CD1c-positive myeloid dendritic cell (primary cell): ENCODE data around the gene ACSBG1.
A peak's percentile ranks its signal among the peaks of the same experiment; 100 is the strongest.

Experiments
- DNase-seq: peaks from one replicate; pipeline ENCODE4 v3.0.0-alpha.2; 2016; ENCODE audit errors: extremely low spot score

The ACSBG1 gene, protein sequence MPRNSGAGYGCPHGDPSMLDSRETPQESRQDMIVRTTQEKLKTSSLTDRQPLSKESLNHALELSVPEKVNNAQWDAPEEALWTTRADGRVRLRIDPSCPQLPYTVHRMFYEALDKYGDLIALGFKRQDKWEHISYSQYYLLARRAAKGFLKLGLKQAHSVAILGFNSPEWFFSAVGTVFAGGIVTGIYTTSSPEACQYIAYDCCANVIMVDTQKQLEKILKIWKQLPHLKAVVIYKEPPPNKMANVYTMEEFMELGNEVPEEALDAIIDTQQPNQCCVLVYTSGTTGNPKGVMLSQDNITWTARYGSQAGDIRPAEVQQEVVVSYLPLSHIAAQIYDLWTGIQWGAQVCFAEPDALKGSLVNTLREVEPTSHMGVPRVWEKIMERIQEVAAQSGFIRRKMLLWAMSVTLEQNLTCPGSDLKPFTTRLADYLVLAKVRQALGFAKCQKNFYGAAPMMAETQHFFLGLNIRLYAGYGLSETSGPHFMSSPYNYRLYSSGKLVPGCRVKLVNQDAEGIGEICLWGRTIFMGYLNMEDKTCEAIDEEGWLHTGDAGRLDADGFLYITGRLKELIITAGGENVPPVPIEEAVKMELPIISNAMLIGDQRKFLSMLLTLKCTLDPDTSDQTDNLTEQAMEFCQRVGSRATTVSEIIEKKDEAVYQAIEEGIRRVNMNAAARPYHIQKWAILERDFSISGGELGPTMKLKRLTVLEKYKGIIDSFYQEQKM

GRCh38 chr15:78234515-78235040 is at the start of gene ACSBG1:
Gene ACSBG1, minus strand, starts transcription at chr15:78234565. Its CDS starts 64 bp downstream, at chr15:78234501.
- DNase-seq: no peak

GRCh38 chr15:78282324-78282723 is 48.0 kb upstream of the ACSBG1 start:
- no peak for DNase-seq

DNA sequence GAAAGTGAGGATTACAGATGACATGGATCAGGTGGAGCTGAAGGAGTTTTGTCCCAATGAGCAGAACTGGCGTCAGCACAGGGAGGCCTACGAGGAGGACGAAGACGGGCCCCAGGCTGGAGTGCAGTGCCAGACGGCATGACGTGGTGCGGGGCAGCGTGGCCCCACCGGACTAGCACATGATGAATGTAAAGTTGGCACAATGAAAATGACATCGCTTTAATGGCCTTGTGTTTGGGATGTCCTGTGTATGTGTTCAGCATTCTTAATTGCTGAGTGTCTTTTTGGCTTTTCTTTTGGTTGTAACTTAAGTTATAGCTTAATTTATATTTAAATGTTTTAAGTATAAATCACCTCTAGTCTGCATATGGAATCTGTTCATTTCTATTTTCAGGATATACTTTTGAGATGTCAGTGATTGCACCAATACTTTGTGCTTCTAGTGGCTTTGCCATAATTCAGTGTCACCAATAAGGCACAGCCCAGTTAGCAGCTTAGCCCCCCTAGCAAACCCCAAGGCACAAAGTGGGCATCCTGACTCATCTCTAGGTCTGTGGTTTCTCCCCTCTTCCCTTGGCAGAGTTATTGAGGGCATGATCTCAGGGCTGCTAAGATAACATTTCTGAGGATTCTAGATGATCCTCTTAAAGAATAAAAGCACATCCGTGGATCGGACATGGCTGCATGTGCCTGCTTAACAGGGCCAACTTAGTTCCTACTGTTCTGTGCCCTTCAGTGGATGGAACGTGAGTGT is 46.1 kb upstream of the ACSBG1 start:
- DNase-seq: no peak

GRCh38 chr15:78276064-78276943 is 41.9 kb upstream of the ACSBG1 start:
- no peak for DNase-seq

DNA sequence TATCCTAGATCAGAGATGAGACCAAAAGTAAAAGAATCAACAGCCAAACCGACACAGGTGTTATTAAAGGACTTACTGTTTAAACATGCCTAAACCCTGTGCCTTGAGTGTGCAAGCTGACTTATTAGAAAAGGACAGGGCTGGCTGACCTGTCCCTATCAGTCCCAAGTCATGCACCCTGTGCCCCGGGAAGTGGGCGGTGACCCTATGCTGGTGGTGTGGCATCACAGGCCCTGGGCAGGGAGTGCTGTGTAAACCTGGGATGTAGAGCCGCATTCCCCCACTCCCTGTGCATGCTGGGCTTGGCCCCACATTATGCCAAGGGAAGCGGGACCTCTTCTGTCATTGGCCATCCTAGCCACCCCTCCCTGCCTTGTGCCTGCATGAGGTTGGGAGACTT is 40.6 kb upstream of the ACSBG1 start:
- DNase-seq: no peak

DNA sequence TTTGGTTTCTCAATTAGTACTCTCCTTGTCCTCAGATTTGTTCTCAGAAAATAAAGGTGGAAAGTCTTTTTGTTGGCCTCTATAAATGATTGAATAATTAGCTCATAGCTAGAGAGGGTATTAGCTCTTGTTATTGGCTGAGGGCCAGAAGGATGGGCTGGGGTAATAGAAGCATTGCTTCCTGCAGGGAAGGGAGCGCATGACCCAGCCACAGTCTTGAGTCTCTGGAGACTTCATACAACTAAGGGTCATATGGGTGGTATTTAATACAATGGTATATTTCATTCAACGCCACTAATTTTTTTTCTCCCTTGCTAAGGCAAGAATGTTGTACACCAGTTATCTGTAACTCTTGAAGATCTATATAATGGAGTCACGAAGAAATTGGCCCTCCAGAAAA is 38.4 kb upstream of the ACSBG1 start:
- no peak for DNase-seq

- no peak for DNase-seq
Measured at GRCh38 chr15:78272316-78272715, 38.0 kb upstream of the ACSBG1 start.

DNA sequence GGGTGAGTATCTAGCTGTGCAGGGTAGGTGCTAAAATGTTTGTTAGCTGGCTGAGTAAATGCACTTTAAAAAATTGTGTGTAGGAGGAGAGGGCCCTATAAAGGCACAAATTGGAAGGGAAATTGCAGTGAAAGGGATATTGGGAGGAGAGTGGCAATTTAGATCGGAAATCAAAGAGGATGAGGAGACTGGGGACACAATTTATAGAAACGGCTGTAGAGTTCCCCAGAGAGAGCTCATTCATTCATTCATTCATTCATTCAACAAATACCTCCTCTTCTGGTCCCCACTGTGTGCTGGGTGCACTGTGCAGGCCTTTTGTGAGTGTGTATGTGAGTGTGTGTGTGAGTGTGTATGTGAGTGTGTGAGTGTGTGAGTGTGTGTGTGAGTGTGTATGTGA is 32.4 kb upstream of the ACSBG1 start:
- no peak for DNase-seq

- no peak for DNase-seq
Measured at GRCh38 chr15:78266229-78266628, 31.9 kb upstream of the ACSBG1 start.

GRCh38 chr15:78265752-78266224 is 31.4 kb upstream of the ACSBG1 start:
- DNase-seq: no peak

DNA sequence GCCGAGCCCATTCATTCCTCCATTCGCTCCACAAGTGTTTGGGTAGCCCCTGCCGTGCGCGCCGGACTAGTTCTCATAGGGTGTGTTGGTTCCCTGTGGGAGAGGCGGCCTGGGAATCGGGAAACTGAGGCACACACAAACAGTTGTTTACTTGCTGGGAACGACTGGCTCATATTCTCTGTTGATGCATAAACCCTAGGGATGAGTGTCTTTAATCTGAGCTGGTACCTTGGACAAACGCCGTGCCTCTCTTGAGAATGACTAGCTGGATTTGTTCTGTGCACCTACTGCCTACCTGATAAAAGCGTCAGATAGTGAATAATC is 30.7 kb upstream of the ACSBG1 start:
- no peak for DNase-seq

DNA sequence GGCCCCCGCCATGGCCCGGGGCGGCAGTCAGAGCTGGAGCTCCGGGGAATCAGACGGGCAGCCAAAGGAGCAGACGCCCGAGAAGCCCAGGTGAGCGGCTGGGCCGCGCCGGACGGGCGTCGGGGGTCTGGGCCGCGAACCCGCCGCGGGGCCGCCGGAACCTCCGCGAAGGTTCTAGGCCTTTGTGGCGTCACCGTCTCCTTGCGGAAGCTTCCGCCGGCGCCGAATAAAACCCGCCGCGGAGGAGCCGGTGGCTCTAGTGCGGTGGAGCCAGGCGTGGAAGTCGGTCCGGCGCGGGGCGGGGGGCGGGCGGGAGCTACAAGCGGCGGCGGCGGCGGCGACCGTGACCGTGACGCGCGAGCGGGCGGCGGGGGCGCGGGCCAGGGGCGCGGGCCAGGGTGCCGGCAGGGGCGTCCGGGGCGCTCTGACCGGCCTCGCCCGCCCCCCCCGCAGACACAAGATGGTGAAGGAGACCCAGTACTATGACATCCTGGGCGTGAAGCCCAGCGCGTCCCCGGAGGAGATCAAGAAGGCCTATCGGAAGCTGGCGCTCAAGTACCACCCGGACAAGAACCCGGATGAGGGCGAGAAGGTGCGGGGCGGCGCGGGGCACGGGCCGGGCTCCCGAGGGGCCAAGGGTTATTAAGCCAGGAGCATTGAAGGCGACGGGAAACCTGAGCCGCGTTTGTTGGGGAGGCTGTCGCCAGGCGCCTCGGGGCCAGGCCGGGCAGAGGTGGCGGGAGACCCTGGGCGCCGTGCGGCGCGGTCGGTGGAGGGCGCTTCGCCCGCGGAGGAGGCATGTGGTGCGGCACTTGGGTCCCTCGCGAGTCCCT is 30.2 kb upstream of the ACSBG1 start, which contains the start of gene DNAJA4:
Gene DNAJA4 (plus strand): TSS at position 259 of the 833 bp plus-strand sequence. CDS start 202 bp downstream, at position 461.
- peak; percentile 61 for DNase-seq

DNA sequence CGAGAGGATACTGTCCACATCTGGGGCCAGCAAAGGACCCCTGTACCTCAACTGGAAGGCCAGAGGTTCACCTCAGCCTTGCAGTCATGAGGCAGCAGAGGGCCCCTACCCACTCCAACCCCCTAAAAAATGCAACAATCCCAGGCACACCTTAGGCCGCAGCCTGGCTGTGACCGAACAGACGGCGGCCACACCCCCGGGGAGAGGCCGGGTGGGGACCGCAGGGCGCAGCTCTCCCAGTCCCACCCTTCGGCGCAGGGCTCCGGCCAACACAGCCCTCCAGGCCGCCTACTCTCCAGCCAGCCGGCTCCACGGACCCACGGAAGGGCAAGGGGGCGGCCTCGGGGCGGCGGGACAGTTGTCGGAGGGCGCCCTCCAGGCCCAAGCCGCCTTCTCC is 29.5 kb upstream of the ACSBG1 start:
- DNase-seq: no peak

DNA sequence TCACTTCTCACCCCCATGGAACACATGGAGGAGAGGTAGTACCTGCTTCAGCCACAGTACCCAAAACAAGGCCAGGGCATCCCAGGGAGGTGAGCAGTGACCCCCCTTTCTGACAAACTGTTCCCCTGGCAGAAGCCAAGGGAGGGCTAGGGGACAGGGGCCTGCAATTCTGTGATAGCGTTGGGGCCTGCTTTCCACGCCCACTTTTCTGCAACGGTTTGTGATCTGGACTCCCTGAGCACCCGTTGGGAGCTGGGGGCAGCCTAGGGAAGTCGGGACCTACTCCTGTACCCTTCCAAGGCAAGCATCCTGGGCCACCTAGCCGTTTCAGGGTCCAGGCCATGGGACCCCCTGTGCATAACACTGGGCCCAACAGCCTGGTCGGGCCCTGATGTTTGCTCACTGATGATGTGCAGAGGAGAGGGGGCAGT is 29.0 kb upstream of the ACSBG1 start:
- DNase-seq: no peak

DNA sequence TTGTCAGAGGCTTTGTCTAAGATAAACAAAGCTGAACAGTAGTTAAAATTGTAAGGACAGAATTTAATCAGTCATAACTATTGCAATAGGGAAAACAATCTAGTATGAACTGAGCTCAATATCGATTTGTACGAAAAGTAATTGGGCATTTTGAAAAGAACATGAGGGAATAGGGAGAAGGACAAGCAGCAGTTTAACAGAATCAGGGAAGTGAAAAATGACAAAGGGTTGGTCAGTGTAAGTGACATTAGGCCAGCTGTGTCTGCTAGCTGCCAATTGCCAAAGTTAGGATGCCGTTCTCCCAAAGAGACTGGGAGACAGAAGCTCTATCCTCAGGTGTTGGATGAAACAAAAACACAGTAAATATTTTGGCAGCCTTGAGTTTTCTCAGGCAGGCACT is 26.7 kb upstream of the ACSBG1 start:
- no peak for DNase-seq

- no peak for DNase-seq
Measured at GRCh38 chr15:78260489-78260888, 26.1 kb upstream of the ACSBG1 start.

DNA sequence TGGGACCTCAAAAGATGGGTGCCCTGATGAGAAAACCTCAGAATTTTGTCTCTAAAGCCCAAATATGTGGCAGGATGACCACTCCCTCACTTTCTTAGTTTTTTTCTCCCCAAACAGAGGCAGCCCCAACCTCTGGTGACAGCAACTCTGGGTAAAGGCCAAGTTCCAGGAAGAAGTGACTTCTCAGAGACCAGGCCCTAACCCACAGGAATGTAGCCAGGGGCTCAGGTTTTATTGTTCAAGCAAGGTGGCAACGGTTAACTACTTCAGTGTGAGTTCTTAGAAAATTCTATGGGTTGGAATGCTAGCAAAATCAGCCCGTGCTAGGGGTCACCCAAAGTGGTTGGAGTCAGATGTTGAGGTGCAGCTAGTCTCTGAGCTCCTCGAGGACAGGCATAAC is 24.9 kb upstream of the ACSBG1 start:
- DNase-seq: no peak

DNA sequence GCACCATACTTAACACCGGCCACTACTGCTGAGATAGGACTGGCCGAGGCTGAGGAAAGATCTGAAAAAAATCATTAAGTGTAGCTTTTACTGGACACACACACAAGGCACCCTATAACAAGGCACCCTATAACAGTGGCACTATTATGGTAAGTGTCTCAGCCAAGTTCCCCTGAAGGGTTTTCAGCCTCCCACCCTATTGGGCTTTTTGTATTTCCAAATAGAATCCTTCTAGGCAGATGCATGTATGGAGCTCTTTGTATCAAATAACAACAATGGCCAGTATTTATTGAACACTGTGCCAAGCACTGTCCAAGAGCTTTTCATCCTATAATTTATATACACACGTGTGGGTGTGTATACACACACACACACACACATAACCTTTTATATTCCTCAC is 23.3 kb upstream of the ACSBG1 start:
- no peak for DNase-seq

DNA sequence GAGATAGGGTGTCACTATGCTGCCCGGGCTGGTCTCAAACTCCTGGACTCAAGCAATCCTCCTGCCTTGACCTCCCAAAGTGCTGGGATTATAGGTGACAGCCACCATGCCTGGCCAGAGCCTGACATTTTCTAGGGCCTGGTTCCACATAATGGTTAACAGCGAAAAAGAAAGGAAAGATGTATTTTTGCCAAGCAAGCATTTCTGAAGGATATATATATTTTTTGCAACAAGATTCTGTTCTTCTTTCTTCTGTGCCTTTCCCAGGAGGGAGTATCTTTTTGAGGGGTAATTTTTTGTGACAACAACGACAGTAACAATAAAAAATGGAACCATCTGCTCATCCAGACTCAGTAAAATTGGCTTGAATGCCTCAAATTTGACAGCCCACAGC is 21.7 kb upstream of the ACSBG1 start:
- no peak for DNase-seq

DNA sequence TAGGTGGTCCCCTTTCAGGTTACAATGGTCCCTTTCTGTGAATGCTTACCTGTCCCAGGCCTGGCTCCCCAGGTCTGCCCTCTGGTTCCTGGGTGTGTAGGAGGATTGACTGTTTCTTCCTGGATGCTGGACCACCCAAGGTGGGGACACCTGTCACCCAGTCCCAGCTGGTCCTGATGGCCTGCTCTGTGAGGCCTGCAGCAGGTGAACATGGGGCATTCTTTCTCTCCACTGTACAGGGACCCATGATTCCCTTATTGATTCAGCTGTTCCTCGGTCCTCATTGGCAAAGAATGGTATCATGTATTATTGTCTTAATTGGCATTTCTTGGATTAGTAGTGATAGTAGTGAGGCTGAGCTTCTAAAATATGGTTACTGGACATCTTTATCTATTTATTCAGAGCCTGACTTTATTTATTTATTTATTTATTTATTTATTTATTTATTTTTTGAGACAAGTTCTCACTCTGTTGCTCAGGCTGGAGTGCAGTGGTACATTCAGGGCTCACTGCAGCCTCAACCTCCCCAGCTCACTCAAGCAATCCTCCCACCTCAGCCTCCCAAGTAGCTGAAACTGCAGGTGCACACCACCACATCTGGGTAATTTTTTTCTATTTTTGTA is 21.2 kb upstream of the ACSBG1 start:
- no peak for DNase-seq
